ENCODE measurements around the gene TAF10.

The TAF10 gene

GRCh38 chr11:6612213-6613041 is at the start of gene TAF10:
TSS of gene TAF10 (minus strand) at chr11:6612216. CDS start at chr11:6612189, 27 bp downstream.
- Mint-ChIP-seq H3K36me3 (no peaks in the 10 kb centered on the region), H3K4me1 (ENCODE audit: low read depth) (peaks cover 46% of the 10 kb centered on the region), H3K4me3 (peak within 1 kb of the TSS; percentile 97), H3K27ac (peak within 1 kb of the TSS; percentile 95), H3K9me3 (ENCODE audit: low read depth) (no peaks in the 10 kb centered on the region), H3K27me3 (no peaks in the 10 kb centered on the region)

- Mint-ChIP-seq H3K9me3 (ENCODE audit: low read depth) (no peaks in the 10 kb centered on the region), H3K4me3 (no peak overlapping the region), H3K27ac (no peak overlapping the region), H3K27me3 (no peaks in the 10 kb centered on the region), H3K36me3 (no peaks in the 10 kb centered on the region), H3K4me1 (ENCODE audit: low read depth) (peaks cover 13% of the 10 kb centered on the region)
These were observed 48.7 kb upstream of the TAF10 start for GRCh38 chr11:6660712-6661111.

DNA sequence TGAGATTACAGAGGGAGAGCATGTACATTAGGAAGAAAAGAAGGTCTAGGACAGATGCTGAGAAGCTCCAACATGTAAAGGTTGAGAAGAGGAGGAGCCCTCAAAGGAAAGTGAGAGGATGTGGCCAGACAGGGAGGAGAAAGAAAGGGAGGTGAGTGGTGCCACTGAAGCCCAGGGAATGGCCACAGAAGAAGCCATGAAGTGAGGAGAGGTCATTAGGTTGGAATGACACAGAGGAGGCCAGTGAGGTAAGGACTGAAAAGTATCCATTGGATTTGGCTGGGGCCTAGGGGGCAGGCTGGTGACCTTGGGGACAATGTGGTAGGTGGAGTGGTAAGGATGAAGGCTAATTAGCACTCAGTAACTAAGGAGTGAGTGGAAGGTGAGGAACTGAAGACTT is 46.6 kb upstream of the TAF10 start:
- Mint-ChIP-seq H3K27me3 (no peaks in the 10 kb centered on the region), H3K9me3 (ENCODE audit: low read depth) (no peaks in the 10 kb centered on the region)

DNA sequence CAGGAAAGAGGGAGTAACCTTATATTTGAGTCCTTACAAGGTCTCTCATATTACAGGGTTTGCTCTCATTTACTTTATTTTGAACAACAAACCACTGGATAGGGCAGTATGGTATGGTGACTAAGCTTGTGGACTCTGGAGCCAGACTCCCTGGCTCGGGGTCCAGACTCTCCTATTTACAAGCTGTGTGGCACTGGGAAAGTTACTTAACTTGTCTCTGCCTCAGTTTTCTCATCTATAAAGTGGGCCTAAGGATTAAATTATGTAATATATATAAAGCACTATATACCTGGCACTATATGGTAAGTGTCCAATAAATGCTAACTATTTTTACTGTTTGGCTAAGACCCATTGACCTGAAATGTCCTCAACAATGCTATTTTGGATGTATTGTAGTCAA is 45.3 kb upstream of the TAF10 start:
- no peaks in the 10 kb centered on the region for H3K27me3 Mint-ChIP-seq
- H3K36me3 Mint-ChIP-seq: no peaks in the 10 kb centered on the region
- H3K9me3 Mint-ChIP-seq (ENCODE audit: low read depth): no peaks in the 10 kb centered on the region
- peaks cover 2% of the 10 kb centered on the region for H3K4me1 Mint-ChIP-seq (ENCODE audit: low read depth)
- H3K27ac Mint-ChIP-seq: no peak overlapping the region
- peak overlapping the region; percentile 66 for H3K4me3 Mint-ChIP-seq

More for the DNA sequence above, 46.6 kb upstream of the TAF10 start:
- Mint-ChIP-seq H3K27ac (no peak overlapping the region), H3K36me3 (no peaks in the 10 kb centered on the region), H3K4me1 (ENCODE audit: low read depth) (peaks cover 9% of the 10 kb centered on the region), H3K4me3 (no peak overlapping the region)

DNA sequence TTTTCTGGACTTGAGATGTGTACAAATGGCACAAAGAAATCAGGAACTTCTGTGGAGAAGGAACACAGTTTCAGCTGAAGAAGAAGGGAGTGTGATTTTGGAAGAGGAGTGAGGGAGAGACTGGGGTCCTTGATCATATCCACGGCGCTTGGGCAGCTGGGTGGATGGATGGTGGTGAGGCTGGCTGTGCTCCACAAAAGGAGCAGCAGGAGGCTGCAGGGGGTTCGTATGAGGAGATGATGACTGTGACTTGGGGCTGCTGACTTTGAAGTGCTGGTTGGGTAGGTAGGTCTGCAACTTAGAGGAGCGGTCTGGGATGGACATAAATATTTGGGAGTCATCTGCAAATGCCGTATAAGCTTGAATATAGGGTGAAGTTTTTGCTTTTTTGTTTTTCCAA is 44.9 kb upstream of the TAF10 start:
- no peaks in the 10 kb centered on the region for H3K36me3 Mint-ChIP-seq
- peaks cover 2% of the 10 kb centered on the region for H3K4me1 Mint-ChIP-seq (ENCODE audit: low read depth)
- peak overlapping the region; percentile 16 for H3K27ac Mint-ChIP-seq
- H3K4me3 Mint-ChIP-seq: peak overlapping the region; percentile 66
- no peaks in the 10 kb centered on the region for H3K27me3 Mint-ChIP-seq
- no peaks in the 10 kb centered on the region for H3K9me3 Mint-ChIP-seq (ENCODE audit: low read depth)

GRCh38 chr11:6656584-6656915 is 44.5 kb upstream of the TAF10 start:
- peak overlapping the region; percentile 16 for H3K27ac Mint-ChIP-seq
- peaks cover 2% of the 10 kb centered on the region for H3K4me1 Mint-ChIP-seq (ENCODE audit: low read depth)
- H3K9me3 Mint-ChIP-seq (ENCODE audit: low read depth): no peaks in the 10 kb centered on the region
- H3K4me3 Mint-ChIP-seq: peak overlapping the region; percentile 66
- H3K36me3 Mint-ChIP-seq: no peaks in the 10 kb centered on the region
- H3K27me3 Mint-ChIP-seq: no peaks in the 10 kb centered on the region

GRCh38 chr11:6655790-6656583 is 44.0 kb upstream of the TAF10 start, which contains the start of gene DCHS1:
TSS of gene DCHS1 (minus strand) at chr11:6655809. CDS start at chr11:6641613, 14,196 bp downstream.
- Mint-ChIP-seq H3K4me1 (ENCODE audit: low read depth) (peaks cover 2% of the 10 kb centered on the region), H3K9me3 (ENCODE audit: low read depth) (no peaks in the 10 kb centered on the region), H3K27me3 (no peaks in the 10 kb centered on the region), H3K4me3 (peak within 1 kb of the TSS; percentile 66), H3K27ac (peak within 1 kb of the TSS; percentile 62), H3K36me3 (no peaks in the 10 kb centered on the region)

DNA sequence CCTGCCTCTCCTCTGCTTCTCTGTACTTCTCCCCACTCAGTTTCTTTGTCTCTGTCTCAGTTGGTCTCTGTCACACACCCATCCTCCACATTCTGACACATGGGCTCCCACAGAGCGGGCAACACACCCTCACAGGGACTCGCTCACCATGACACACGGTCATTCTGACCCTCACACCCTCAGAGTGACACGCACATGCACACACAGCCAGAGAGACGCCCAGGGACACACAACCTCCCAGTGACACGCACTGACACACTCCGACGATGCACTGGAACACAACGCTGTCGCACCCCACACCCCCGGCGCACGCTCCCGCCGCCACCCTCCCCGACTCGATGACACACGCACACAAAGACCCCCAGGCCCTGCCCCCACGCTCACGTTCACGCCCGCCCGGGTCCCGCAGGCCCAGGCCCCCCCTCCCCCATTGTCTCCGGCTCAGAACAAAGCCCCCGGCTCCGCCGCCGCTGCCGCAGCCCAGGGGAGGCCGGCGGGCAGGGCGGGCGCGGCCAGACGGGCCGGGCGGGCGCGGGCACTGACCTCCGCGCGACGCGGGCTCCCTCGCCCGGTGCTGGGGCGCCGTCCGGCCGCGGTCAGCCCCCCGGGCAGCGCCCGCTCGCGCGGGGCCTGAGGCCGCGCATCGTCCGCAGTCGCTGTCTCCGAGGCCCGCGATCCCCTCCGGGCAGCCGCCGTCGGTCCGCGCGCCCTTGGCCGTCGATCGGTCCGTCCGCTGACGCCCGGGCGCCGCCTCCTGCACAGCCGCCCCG is 43.2 kb upstream of the TAF10 start:
- no peaks in the 10 kb centered on the region for H3K9me3 Mint-ChIP-seq (ENCODE audit: low read depth)
- no peak overlapping the region for H3K27ac Mint-ChIP-seq
- H3K4me3 Mint-ChIP-seq: no peak overlapping the region
- H3K27me3 Mint-ChIP-seq: no peaks in the 10 kb centered on the region
- no peaks in the 10 kb centered on the region for H3K36me3 Mint-ChIP-seq
- H3K4me1 Mint-ChIP-seq (ENCODE audit: low read depth): peaks cover 2% of the 10 kb centered on the region

- H3K9me3 Mint-ChIP-seq (ENCODE audit: low read depth): no peaks in the 10 kb centered on the region
- peaks cover 2% of the 10 kb centered on the region for H3K4me1 Mint-ChIP-seq (ENCODE audit: low read depth)
- H3K27ac Mint-ChIP-seq: no peak overlapping the region
- no peak overlapping the region for H3K4me3 Mint-ChIP-seq
- H3K27me3 Mint-ChIP-seq: no peaks in the 10 kb centered on the region
- H3K36me3 Mint-ChIP-seq: no peaks in the 10 kb centered on the region
These were observed 42.4 kb upstream of the TAF10 start for GRCh38 chr11:6654281-6655019.

- peaks cover 2% of the 10 kb centered on the region for H3K4me1 Mint-ChIP-seq (ENCODE audit: low read depth)
- no peaks in the 10 kb centered on the region for H3K36me3 Mint-ChIP-seq
- no peaks in the 10 kb centered on the region for H3K9me3 Mint-ChIP-seq (ENCODE audit: low read depth)
- no peak overlapping the region for H3K4me3 Mint-ChIP-seq
- H3K27me3 Mint-ChIP-seq: no peaks in the 10 kb centered on the region
- no peak overlapping the region for H3K27ac Mint-ChIP-seq
These were observed 41.6 kb upstream of the TAF10 start for GRCh38 chr11:6653656-6654055.

DNA sequence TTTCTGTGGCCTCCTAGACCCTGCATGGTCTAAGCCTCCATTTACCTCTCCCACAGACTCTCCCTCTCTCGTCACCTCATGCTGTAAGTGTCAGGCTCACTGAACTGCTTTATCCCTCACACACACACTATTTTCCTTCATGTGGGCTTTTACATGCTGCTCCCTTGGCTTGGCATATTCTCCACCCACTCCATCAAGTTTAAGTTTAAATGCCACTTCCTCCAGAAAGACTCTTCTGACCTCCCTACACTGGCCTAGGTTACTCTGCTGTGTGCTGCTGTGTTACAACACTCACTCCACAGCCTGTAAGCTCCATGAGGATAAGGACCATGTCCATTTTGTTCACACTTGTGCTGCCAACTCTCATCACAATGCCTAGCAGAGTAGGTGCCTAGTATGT is 41.1 kb upstream of the TAF10 start:
- H3K4me1 Mint-ChIP-seq (ENCODE audit: low read depth): peaks cover 2% of the 10 kb centered on the region
- no peaks in the 10 kb centered on the region for H3K36me3 Mint-ChIP-seq
- H3K4me3 Mint-ChIP-seq: no peak overlapping the region
- H3K9me3 Mint-ChIP-seq (ENCODE audit: low read depth): no peaks in the 10 kb centered on the region
- no peak overlapping the region for H3K27ac Mint-ChIP-seq
- H3K27me3 Mint-ChIP-seq: no peaks in the 10 kb centered on the region

GRCh38 chr11:6652182-6652581 is 40.2 kb upstream of the TAF10 start:
- no peaks in the 10 kb centered on the region for H3K36me3 Mint-ChIP-seq
- no peaks in the 10 kb centered on the region for H3K27me3 Mint-ChIP-seq
- H3K4me1 Mint-ChIP-seq (ENCODE audit: low read depth): peaks cover 2% of the 10 kb centered on the region
- H3K27ac Mint-ChIP-seq: no peak overlapping the region
- no peak overlapping the region for H3K4me3 Mint-ChIP-seq
- H3K9me3 Mint-ChIP-seq (ENCODE audit: low read depth): no peaks in the 10 kb centered on the region

GRCh38 chr11:6650980-6651379 is 39.0 kb upstream of the TAF10 start:
- Mint-ChIP-seq H3K9me3 (ENCODE audit: low read depth) (no peaks in the 10 kb centered on the region), H3K27me3 (no peaks in the 10 kb centered on the region), H3K4me1 (ENCODE audit: low read depth) (peaks cover 1% of the 10 kb centered on the region), H3K36me3 (no peaks in the 10 kb centered on the region), H3K4me3 (no peak overlapping the region), H3K27ac (no peak overlapping the region)

DNA sequence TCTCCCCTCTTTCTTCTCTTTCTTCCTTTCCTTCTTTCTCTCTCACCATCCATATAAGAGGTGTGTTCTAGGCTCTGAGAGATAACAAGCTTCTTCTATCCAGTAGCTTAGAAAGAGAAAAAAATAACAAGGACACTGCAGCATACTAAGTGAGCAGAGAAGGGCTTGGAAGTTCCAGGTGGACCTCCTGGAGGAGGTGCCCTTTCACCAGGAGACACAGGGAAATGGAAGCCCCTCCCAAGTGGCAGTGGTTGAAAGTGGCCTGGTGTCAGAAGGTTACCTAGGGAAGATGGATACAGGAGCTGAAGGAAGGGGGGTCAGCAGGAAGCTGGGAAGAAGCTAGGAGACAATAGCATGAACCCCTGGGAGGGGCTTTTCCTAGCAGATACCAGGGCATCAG is 38.1 kb upstream of the TAF10 start:
- no peaks in the 10 kb centered on the region for H3K27me3 Mint-ChIP-seq
- no peaks in the 10 kb centered on the region for H3K4me1 Mint-ChIP-seq (ENCODE audit: low read depth)
- H3K9me3 Mint-ChIP-seq (ENCODE audit: low read depth): no peaks in the 10 kb centered on the region
- H3K36me3 Mint-ChIP-seq: no peaks in the 10 kb centered on the region
- H3K4me3 Mint-ChIP-seq: no peak overlapping the region
- no peak overlapping the region for H3K27ac Mint-ChIP-seq
